ENCODE results near the gene D2HGDH. TPM values are rescaled to one million over a fixed set of nuclear protein-coding genes. Genes with fewer than 3 reads are reported as not detected.

Gene D2HGDH
- total and polyA plus RNA-seq, 10 of the 15 experiments (the other 5 are each of a cell fraction or from before 2014, with no cell fraction given) = 0.52 to 32.1 (median 11.0) TPM

- CTCF ChIA-PET = interaction anchor here (1.1 kb wide), 1 partner anchor 9 kb away, joined by 3 read pairs; no protein-coding TSS in a partner anchor
- H3K27me3 ChIP-seq (replicated peaks in 1 of 2; ENCODE audit: control insufficient read depth in 2 of 2, insufficient read depth in 2 of 2, low read length in 1 of 2) = no peaks in the 10 kb centered on the region
These were observed 9.2 kb upstream of the D2HGDH start for GRCh38 chr2:241724975-241725870.

GRCh38 chr2:241726459-241726858 is 8.0 kb upstream of the D2HGDH start:
- no peak overlapping the region for H2AFZ ChIP-seq (ENCODE audit: control insufficient read depth, low read depth, low read length)
- ATAC-seq (no peak), DNase-seq (ENCODE audit: low read depth, low spot score) (no peak), FAIRE-seq (no peak)
- H3K9ac ChIP-seq (ENCODE audit: control insufficient read depth, insufficient read depth, low read length) = no peak overlapping the region
- no peaks in the 10 kb centered on the region for H4K20me1 ChIP-seq (ENCODE audit: control insufficient read depth, insufficient read depth)
- CTCF ChIA-PET = interaction anchor here (1.1 kb wide), 1 partner anchor 7 kb away, joined by 3 read pairs; no protein-coding TSS in a partner anchor
- peaks cover 7 to 8% of the 10 kb centered on the region in 2 experiments; a peak in 3 of 4 replicates for H3K36me3 ChIP-seq (ENCODE audit: control insufficient read depth in 2 of 2, insufficient read depth in 2 of 2, low read length in 1 of 2)
- no peaks in the 10 kb centered on the region for H3K4me1 ChIP-seq (ENCODE audit: control insufficient read depth, insufficient read depth, low read length)
- peaks cover 19% of the 10 kb centered on the region; the same call in 2 of the 3 replicates for H3K9me3 ChIP-seq (replicated peaks; ENCODE audit: control insufficient read depth, insufficient read depth, low read length)
- in situ Hi-C loops (cut with MboI) = no loop called here
- POLR2A ChIA-PET = no interaction called here
- 99% methylated on average over 16 of the region's 16 CpGs for WGBS (ENCODE audit: insufficient coverage, insufficient replicate concordance, low lambda C conversion rate, missing lambda C conversion rate)
- no peaks in the 10 kb centered on the region for H3K79me2 ChIP-seq (ENCODE audit: control insufficient read depth, insufficient read depth, low read length)
- no TSS peak for BruUV-seq (replicated peaks)
- H3K27me3 ChIP-seq (replicated peaks in 1 of 2; ENCODE audit: control insufficient read depth in 2 of 2, insufficient read depth in 2 of 2, low read length in 1 of 2) = no peaks in the 10 kb centered on the region
- SMC1A ChIA-PET (ENCODE audit: uncharacterized antibody, unreplicated experiment) = no interaction called here
- H3K4me2 ChIP-seq (ENCODE audit: control insufficient read depth, insufficient read depth) = no peak overlapping the region
- RAD21 ChIA-PET (ENCODE audit: unreplicated experiment) = no interaction called here
- intact Hi-C loops (cut with micrococcal nuclease; ENCODE audit: unreplicated experiment) = no loop called here
- no peak overlapping the region for H3K4me3 ChIP-seq
- H3K27ac ChIP-seq (ENCODE audit: control insufficient read depth, insufficient read depth) = no peak overlapping the region
- TF ChIP-seq NBN (IDR thresholded peaks at IDR 0.05) (no peak), HCFC1 (IDR thresholded peaks at IDR 0.05; ENCODE audit: low read length) (no peak), CHD2 (IDR thresholded peaks at IDR 0.05; ENCODE audit: borderline replicate concordance, low read depth, low read length) (no peak), IRF5 (IDR thresholded peaks at IDR 0.05; ENCODE audit: borderline replicate concordance) (no peak), EGR1 (IDR thresholded peaks at IDR 0.05; ENCODE audit: borderline replicate concordance in 1 of 2, low read depth in 2 of 2, low read length in 2 of 2) (no peak), ZNF274 (IDR thresholded peaks at IDR 0.05; ENCODE audit: insufficient read depth, insufficient read length) (no peak), BACH1 (IDR thresholded peaks at IDR 0.05; ENCODE audit: borderline replicate concordance) (no peak), MTA2 (IDR thresholded peaks at IDR 0.05; ENCODE audit: low read depth) (no peak), MXI1 (IDR thresholded peaks at IDR 0.05; ENCODE audit: low read depth, low read length) (no peak), RUNX3 (IDR thresholded peaks at IDR 0.05; ENCODE audit: low read length) (no peak)
- TF ChIP-seq, protein P1, sequence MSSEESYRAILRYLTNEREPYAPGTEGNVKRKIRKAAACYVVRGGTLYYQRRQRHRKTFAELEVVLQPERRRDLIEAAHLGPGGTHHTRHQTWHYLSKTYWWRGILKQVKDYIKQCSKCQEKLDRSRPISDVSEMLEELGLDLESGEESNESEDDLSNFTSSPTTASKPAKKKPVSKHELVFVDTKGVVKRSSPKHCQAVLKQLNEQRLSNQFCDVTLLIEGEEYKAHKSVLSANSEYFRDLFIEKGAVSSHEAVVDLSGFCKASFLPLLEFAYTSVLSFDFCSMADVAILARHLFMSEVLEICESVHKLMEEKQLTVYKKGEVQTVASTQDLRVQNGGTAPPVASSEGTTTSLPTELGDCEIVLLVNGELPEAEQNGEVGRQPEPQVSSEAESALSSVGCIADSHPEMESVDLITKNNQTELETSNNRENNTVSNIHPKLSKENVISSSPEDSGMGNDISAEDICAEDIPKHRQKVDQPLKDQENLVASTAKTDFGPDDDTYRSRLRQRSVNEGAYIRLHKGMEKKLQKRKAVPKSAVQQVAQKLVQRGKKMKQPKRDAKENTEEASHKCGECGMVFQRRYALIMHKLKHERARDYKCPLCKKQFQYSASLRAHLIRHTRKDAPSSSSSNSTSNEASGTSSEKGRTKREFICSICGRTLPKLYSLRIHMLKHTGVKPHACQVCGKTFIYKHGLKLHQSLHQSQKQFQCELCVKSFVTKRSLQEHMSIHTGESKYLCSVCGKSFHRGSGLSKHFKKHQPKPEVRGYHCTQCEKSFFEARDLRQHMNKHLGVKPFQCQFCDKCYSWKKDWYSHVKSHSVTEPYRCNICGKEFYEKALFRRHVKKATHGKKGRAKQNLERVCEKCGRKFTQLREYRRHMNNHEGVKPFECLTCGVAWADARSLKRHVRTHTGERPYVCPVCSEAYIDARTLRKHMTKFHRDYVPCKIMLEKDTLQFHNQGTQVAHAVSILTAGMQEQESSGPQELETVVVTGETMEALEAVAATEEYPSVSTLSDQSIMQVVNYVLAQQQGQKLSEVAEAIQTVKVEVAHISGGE (CRISPR knock-in tag; IDR thresholded peaks at IDR 0.05) = no peak

More at GRCh38 chr2:241724975-241725870, 9.2 kb upstream of the D2HGDH start:
- TF ChIP-seq SUZ12 (IDR thresholded peaks at IDR 0.05; ENCODE audit: unreplicated experiment) = no peak
- no peak for TF ChIP-seq ZNF24 (IDR thresholded peaks at IDR 0.05)
- Histone ChIP-seq H4K20me1 (ENCODE audit: control insufficient read depth, insufficient read depth) (no peaks in the 10 kb centered on the region), H3K4me1 (ENCODE audit: control insufficient read depth, insufficient read depth, low read length) (no peaks in the 10 kb centered on the region), H3K4me3 (no peak overlapping the region), H2AFZ (ENCODE audit: control insufficient read depth, low read depth, low read length) (no peak overlapping the region), H3K27ac (ENCODE audit: control insufficient read depth, insufficient read depth) (no peak overlapping the region), H3K4me2 (ENCODE audit: control insufficient read depth, insufficient read depth) (no peak overlapping the region), H3K9me3 (replicated peaks; ENCODE audit: control insufficient read depth, insufficient read depth, low read length) (peaks cover 19% of the 10 kb centered on the region; the same call in 2 of the 3 replicates), H3K36me3 (ENCODE audit: control insufficient read depth in 2 of 2, insufficient read depth in 2 of 2, low read length in 1 of 2) (peaks cover 9 to 17% of the 10 kb centered on the region in 2 experiments; a peak in 3 of 4 replicates), H3K79me2 (ENCODE audit: control insufficient read depth, insufficient read depth, low read length) (no peaks in the 10 kb centered on the region), H3K9ac (ENCODE audit: control insufficient read depth, insufficient read depth, low read length) (no peak overlapping the region)
- RAD21 ChIA-PET (ENCODE audit: unreplicated experiment) = interaction anchor here (0.6 kb wide), 1 partner anchor 10 kb away, joined by 3 read pairs; no protein-coding TSS in a partner anchor
- in situ Hi-C loops (cut with MboI) = no loop called here
- 98% methylated on average over 67 of the region's 76 CpGs for WGBS (ENCODE audit: insufficient coverage, insufficient replicate concordance, low lambda C conversion rate, missing lambda C conversion rate)
- ATAC-seq (no peak), FAIRE-seq (no peak), DNase-seq (ENCODE audit: low read depth, low spot score) (no peak)
- POLR2A ChIA-PET = interaction anchor here (1.0 kb wide), 1 partner anchor 18 kb away, joined by 3 read pairs; no protein-coding TSS in a partner anchor
- intact Hi-C loops (cut with micrococcal nuclease; ENCODE audit: unreplicated experiment) = no loop called here
- no TSS peak for BruUV-seq (replicated peaks)
- SMC1A ChIA-PET (ENCODE audit: uncharacterized antibody, unreplicated experiment) = interaction anchor here (1.2 kb wide), 1 partner anchor 9 kb away, joined by 3 read pairs; no protein-coding TSS in a partner anchor
